ENCODE data around the gene CPNE9. TPM values are rescaled to one million over a fixed set of nuclear protein-coding genes. Genes with fewer than 3 reads are reported as not detected.

CPNE9 gene
- total and polyA plus RNA-seq, 2 of the 13 experiments (the other 11 are each of a cell fraction or from before 2014, with no cell fraction given): 0.20 TPM; not detected in 1

DNA sequence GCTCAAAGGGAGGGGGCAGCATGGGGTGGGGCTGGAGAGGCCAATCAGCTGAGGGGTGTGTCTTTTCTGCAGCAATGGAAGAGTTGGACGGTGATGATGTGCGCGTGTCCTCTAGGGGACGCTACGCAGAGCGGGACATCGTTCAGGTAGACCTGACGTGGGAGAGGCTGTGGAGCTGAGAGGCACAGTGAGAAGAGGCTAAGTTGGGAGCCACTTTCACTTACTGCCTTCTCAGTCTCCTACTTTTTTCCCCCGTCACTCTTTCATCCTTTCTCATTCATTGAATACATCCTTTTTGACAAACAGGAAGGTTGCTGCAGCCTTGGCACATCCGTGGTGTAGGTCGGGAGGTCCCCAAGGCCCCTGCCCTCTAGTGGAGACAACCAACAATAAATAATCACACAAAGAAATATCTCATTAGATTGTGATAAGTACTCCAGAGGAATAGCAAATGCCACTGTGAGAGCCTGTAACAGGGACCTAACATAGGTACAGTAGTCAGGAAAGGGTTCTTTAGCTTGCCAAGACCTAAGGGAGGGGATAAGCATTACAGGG is 23.5 kb downstream of the CPNE9 start (continued):
- TF ChIP-seq, protein P1, sequence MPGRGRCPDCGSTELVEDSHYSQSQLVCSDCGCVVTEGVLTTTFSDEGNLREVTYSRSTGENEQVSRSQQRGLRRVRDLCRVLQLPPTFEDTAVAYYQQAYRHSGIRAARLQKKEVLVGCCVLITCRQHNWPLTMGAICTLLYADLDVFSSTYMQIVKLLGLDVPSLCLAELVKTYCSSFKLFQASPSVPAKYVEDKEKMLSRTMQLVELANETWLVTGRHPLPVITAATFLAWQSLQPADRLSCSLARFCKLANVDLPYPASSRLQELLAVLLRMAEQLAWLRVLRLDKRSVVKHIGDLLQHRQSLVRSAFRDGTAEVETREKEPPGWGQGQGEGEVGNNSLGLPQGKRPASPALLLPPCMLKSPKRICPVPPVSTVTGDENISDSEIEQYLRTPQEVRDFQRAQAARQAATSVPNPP (CRISPR knock-in tag; IDR thresholded peaks at IDR 0.05): no peak
- TF ChIP-seq SATB2 (CRISPR knock-in tag; IDR thresholded peaks at IDR 0.05): no peak
- peak; percentile 41 for TF ChIP-seq STAG1 (CRISPR knock-in tag; IDR thresholded peaks at IDR 0.05)
- TF ChIP-seq, protein P2, sequence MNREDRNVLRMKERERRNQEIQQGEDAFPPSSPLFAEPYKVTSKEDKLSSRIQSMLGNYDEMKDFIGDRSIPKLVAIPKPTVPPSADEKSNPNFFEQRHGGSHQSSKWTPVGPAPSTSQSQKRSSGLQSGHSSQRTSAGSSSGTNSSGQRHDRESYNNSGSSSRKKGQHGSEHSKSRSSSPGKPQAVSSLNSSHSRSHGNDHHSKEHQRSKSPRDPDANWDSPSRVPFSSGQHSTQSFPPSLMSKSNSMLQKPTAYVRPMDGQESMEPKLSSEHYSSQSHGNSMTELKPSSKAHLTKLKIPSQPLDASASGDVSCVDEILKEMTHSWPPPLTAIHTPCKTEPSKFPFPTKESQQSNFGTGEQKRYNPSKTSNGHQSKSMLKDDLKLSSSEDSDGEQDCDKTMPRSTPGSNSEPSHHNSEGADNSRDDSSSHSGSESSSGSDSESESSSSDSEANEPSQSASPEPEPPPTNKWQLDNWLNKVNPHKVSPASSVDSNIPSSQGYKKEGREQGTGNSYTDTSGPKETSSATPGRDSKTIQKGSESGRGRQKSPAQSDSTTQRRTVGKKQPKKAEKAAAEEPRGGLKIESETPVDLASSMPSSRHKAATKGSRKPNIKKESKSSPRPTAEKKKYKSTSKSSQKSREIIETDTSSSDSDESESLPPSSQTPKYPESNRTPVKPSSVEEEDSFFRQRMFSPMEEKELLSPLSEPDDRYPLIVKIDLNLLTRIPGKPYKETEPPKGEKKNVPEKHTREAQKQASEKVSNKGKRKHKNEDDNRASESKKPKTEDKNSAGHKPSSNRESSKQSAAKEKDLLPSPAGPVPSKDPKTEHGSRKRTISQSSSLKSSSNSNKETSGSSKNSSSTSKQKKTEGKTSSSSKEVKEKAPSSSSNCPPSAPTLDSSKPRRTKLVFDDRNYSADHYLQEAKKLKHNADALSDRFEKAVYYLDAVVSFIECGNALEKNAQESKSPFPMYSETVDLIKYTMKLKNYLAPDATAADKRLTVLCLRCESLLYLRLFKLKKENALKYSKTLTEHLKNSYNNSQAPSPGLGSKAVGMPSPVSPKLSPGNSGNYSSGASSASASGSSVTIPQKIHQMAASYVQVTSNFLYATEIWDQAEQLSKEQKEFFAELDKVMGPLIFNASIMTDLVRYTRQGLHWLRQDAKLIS (CRISPR knock-in tag; IDR thresholded peaks at IDR 0.05): no peak

DNA sequence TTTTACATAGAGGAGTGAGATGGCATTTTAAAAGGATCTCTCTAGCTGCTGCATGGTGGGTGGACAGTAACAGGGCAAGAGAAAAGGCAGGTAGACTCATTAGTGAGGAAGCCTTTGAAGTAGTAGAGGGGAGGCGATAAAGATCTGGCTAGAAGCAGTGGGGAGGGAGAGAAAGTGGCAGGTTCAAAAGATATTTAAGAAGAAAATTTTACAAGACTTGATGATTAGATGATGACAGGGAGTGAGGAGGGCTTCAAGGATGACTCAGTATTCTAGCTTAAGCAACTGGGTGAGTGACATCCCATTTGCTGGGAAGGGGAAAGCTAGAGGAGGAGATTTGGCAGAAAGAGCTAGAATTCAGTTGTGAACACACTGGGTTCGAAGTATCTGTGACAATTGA is 24.1 kb downstream of the CPNE9 start:
- ChIA-PET POLR2A (interaction anchor here (1.2 kb wide), 1 partner anchor 22 kb away, joined by 3 read pairs; the partner anchor contains the start of gene OGG1), CTCF (ENCODE audit: low intra/inter-chr PET ratio, low total read pairs) (interaction anchor here (1.9 kb wide), 1 partner anchor 12 kb away, joined by 8 read pairs; no protein-coding TSS in a partner anchor)
- no peak overlapping the region for H2AFZ ChIP-seq (ENCODE audit: low read length)
- BruUV-seq (replicated peaks): no TSS peak
- FAIRE-seq: no peak
- H3K27ac ChIP-seq (ENCODE audit: extremely low read length, insufficient read depth, low read length): no peak overlapping the region
- DNase-seq (ENCODE audit: low spot score): no peak
- peaks cover 18% of the 10 kb centered on the region for H3K4me1 ChIP-seq (ENCODE audit: insufficient read depth, low read length)
- intact Hi-C loops (cut with micrococcal nuclease; ENCODE audit: unreplicated experiment): loop anchor here (2.0 kb wide), 1 partner anchor 225 kb away; no protein-coding TSS in a partner anchor
- in situ Hi-C loops (cut with HindIII; ENCODE audit: extremely low pct_ligation_motif_present, low pct_unique_long_range_greater_than_20kb): loop anchor here (5.0 kb wide), 1 partner anchor 225 kb away; no protein-coding TSS in a partner anchor
- no peak overlapping the region for H3K9ac ChIP-seq (ENCODE audit: insufficient read depth, low read depth, low read length)
- 34% methylated on average over 2 of the region's 2 CpGs for WGBS (ENCODE audit: low lambda C conversion rate)
- H4K20me1 ChIP-seq (ENCODE audit: insufficient read depth, low read length): peaks cover 5% of the 10 kb centered on the region
- no peak overlapping the region for H3K4me3 ChIP-seq (replicated peaks in 1 of 3; ENCODE audit: insufficient read depth in 1 of 3, low read depth in 2 of 3, low read length in 3 of 3)
- ATAC-seq: no peak
- no peaks in the 10 kb centered on the region for H3K36me3 ChIP-seq (replicated peaks in 1 of 2; ENCODE audit: control insufficient read depth in 1 of 2, insufficient read depth in 2 of 2, low read length in 2 of 2)
- no peaks in the 10 kb centered on the region; a peak in 1 of 5 replicates for H3K27me3 ChIP-seq (ENCODE audit: control insufficient read depth in 1 of 2, insufficient read depth in 2 of 2, low read length in 2 of 2)
- peaks cover 8% of the 10 kb centered on the region for H3K79me2 ChIP-seq (ENCODE audit: insufficient read depth, low read length)
- H3K4me2 ChIP-seq (ENCODE audit: low read depth, low read length): no peak overlapping the region
- H3K9me3 ChIP-seq (ENCODE audit: low read length): no peaks in the 10 kb centered on the region
- TF ChIP-seq ZNF232 (CRISPR knock-in tag; IDR thresholded peaks at IDR 0.05; ENCODE audit: borderline replicate concordance) (no peak), PPARG (CRISPR knock-in tag; conservative IDR thresholded peaks at IDR 0.05) (no peak), ZNF282 (IDR thresholded peaks at IDR 0.05; ENCODE audit: partially characterized antibody) (no peak), NBN (conservative IDR thresholded peaks at IDR 0.05) (no peak), RFX3 (CRISPR knock-in tag; IDR thresholded peaks at IDR 0.05) (no peak), THAP11 (CRISPR knock-in tag; IDR thresholded peaks at IDR 0.05) (no peak), ETV5 (CRISPR knock-in tag; IDR thresholded peaks at IDR 0.05; ENCODE audit: borderline replicate concordance) (no peak), ATRX (CRISPR knock-in tag; IDR thresholded peaks at IDR 0.05; ENCODE audit: borderline replicate concordance) (no peak), ZNF557 (CRISPR knock-in tag; IDR thresholded peaks at IDR 0.05) (no peak), PHF20 (CRISPR knock-in tag; IDR thresholded peaks at IDR 0.05) (no peak)
- TF ChIP-seq, protein P3, sequence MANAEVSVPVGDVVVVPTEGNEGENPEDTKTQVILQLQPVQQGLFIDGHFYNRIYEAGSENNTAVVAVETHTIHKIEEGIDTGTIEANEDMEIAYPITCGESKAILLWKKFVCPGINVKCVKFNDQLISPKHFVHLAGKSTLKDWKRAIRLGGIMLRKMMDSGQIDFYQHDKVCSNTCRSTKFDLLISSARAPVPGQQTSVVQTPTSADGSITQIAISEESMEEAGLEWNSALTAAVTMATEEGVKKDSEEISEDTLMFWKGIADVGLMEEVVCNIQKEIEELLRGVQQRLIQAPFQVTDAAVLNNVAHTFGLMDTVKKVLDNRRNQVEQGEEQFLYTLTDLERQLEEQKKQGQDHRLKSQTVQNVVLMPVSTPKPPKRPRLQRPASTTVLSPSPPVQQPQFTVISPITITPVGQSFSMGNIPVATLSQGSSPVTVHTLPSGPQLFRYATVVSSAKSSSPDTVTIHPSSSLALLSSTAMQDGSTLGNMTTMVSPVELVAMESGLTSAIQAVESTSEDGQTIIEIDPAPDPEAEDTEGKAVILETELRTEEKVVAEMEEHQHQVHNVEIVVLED (CRISPR knock-in tag; IDR thresholded peaks at IDR 0.05; ENCODE audit: borderline replicate concordance): no peak
- TF ChIP-seq, protein P4, sequence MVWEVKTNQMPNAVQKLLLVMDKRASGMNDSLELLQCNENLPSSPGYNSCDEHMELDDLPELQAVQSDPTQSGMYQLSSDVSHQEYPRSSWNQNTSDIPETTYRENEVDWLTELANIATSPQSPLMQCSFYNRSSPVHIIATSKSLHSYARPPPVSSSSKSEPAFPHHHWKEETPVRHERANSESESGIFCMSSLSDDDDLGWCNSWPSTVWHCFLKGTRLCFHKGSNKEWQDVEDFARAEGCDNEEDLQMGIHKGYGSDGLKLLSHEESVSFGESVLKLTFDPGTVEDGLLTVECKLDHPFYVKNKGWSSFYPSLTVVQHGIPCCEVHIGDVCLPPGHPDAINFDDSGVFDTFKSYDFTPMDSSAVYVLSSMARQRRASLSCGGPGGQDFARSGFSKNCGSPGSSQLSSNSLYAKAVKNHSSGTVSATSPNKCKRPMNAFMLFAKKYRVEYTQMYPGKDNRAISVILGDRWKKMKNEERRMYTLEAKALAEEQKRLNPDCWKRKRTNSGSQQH (CRISPR knock-in tag; IDR thresholded peaks at IDR 0.05; ENCODE audit: low read depth): no peak

Data from HepG2 (cell line).